NCI-H1436 (cell line): Measurements from ENCODE around the gene ALDH1L1.

Source experiments
- DNase-seq: peaks from one replicate; lab custom pipeline; 2025; lab: John Stamatoyannopoulos, UW

ALDH1L1 gene

DNA sequence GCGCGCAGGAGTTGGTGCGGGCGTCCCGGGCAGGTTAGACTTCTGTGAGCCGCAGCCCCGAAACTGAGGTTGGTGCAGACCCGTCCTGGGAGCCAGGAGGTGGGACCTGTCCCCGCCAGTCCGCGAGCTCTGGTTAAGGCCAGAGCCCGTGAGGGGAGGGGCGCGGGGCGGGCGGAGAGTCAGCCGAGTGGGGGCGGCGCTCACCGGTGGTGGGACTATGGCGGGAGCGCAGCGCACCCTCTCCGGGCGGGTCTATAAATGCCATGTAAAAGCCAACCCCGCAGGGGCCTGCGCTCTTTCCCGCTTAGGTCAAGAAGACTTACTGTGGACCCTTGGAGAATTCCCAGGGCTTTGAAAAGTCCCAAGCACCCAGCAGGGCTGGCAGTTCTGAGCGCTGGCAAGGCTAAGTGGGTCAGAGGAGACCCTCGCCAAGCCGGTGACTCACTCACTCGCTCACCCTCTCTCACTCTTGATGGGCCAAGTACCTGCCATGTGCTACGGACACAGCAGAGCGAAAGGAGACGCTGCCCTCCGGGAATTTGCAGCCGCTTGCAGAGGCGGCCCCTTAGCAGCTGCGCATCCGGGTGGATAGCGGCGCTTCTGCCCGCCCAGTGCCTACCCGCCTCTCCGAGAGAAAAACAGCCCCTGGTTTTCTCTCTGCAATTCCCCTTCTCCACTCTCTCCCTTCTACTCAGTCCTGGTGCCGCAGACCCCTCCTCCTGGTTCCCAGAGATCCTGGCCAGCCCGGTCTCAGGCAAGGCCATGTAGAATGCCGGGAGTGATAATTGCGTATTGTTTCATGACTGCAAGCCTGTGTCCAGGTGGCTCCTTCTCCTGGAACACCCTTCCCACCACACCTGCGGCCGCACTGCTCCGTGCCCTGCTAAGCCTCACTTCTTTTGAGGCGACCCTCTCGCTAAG is at the start of gene ALDH1L1:
Gene ALDH1L1, minus strand, starts transcription at position 110 of the 921 bp plus-strand sequence. CDS start 19,607 bp downstream, outside the sequence.
- no peak for DNase-seq

DNA sequence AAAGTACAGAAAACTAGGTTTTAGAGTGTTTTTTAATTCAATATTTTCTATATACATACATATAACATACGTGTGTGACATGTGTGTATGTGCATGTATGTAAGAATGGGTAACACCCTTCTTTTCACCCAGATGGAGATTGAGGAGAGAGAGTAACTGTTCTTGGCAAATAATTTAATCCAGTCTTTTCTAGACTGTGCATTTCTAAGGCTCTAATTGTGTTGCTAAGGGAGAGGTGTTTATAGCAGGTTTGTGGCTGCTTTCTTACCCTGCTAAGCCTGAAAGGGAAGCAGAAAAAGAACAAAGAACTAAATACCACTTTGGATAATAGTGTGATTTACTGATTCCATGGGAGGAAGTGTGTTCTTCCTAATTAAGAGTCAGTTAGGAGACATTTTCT is 46.0 kb upstream of the ALDH1L1 start:
- DNase-seq, result no peak

DNA sequence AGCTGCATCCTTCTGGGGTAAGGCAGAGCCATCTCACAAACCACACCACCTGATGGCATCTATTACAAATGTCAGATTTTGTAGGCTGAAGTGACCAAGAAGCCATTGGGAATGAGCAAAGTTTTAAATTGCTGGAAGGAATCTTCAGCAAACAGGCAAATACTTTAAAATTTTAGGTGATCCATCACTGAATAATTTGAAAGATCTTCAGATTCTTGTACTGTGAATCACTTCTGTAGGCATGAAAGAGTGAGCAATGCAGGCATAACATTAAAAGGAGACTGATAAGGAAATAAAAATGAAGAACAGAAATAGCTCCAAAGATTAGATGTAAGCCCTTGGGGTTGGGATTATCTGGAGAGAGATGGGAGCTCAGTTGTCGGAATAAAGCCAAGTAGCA is 36.0 kb upstream of the ALDH1L1 start:
- DNase-seq, result no peak

DNA sequence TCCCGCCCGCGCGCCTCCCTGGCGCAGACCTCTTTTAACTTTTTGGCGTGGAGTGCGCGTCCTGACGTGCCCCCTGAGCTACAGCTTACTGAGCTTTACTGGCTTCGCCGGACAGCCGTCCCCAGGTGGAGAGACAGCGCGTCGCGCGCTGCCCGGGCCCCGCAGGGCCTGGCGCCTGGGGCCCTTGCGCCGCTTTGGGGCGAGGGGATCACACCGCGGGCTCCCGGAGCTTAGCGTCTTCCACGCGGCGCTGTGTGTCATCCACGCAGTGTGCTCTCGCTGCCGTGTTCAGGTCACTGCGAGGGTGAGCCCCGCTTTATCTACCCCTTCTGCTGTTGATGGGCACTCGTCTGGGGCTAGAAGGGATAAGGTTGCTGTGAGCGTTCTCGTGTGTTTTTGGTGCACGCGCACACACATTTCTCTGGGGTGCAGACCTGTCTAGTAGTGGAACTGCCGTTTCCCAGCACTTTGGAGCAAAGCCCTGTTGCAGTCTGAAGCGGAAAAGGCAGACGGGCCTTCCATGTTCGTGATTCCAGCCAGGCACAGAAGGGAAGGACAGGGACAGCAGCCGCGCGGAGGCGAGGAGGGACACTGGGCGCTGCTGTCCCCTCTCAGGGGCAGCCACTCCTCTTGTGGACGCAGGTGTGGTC is 33.1 kb upstream of the ALDH1L1 start:
- DNase-seq, result no peak

DNA sequence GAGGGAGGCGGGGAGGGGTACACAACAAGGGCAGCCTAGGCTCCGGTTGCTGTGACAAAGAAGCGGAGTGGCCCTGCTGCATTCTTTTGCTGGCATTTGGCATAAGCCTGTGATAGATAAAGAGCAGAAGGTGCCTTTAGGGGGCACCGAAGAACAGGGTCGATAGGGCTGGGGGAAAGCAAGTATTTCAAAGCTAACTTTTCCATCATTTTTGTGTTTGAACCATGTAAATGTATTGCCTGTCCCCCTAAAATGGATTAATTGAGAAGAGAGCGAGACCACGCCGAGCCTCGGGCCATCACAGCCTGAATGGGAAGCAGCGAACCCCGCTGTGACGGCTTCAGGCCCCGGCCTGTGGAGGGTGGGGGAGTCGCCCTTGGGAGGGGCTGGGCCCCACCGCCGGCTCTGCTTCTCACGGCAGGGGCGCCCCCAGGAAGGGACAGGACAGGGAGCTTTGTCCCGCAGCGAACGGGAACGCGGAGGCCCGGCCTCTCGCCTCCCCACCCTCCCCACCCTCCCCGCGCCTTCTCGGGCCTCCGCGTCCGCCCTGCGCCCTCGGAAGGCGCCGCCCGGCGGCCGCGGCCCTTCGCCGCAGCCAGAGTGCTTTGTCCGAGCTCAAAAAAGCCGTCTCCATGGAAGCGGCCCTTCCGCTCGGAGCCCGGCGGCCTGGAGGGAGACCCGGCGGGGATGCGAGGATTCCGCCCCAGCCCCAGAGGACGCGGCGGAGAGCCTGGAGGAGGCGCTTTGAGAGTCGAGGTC is 32.4 kb upstream of the ALDH1L1 start:
- no peak for DNase-seq

DNA sequence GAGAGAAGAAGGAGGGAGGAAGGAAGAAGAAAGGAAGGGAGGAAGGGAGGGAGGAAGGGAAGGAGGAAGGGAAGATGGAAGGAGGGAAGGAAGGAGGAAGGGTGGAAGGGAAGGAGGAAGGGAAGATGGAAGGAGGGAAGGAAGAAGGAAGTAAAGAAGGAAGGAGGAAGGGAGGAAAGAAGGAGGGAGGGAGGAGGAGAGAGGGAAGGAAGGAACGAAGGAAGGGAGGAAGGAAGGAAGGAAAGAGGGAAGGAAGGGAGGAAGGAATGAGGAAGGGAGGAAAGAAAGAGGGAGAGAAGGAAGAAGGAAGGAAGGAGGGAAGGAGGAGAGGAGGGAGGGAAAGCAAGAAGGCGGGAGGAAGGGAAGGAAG is 31.8 kb upstream of the ALDH1L1 start:
- no peak for DNase-seq

DNA sequence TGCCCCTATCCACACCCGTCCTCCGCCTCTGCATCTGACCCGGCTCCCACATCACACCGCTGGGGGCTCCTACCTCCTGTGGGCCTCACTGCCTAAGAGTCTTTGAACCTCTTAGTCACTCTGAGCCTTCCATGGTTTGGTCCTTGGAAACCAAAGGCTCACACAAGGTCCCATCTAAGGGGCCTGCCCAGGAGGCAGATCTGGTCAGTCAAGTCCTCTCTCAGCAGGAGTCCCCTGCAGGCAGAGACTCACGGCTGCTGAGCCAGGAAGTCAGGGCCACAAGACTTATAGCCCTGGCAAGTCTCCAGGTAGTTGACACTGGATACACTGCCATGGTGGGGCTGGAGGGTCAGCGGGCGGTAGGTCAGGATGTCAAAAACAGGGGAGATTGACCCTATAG is 31.2 kb upstream of the ALDH1L1 start:
- no peak for DNase-seq

DNA sequence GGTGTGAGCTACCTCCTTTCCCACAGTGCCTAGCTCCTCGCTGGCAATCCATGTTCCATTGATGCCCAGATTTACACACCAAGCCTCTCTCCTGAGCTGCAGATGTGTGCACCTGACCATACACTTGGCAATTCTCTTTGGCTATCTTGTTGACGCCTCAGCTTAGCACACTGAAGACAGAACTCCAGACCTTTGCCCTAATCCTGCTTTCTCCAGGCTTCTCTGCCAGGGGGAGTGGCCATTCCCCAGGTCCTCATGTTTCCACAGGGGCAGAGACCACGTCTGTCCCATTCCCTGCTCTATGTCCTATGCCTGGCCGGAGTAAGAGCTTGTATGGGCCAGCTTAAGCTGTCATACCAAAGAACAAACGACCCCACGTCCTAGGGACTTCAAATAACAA is 30.2 kb upstream of the ALDH1L1 start:
- no peak for DNase-seq

DNA sequence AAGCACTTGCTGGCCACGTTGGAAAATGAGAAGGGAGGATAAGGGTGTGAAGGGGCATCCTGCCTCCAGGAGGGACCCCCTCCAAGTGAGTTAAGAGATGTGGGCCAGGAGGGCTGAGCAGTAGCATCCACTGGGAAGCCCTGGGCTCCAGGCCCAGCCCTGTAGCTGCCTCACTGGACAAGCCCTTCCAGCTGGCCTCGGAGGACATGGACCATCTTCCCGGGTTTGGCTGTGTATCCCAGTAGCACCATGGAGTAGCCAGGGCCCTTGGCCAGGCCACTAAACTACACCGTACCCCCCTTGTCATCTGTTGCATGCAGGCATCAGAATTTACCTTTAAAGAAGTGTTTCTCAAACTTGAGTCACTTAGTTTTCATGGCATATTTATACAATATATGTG is 29.4 kb upstream of the ALDH1L1 start:
- no peak for DNase-seq

DNA sequence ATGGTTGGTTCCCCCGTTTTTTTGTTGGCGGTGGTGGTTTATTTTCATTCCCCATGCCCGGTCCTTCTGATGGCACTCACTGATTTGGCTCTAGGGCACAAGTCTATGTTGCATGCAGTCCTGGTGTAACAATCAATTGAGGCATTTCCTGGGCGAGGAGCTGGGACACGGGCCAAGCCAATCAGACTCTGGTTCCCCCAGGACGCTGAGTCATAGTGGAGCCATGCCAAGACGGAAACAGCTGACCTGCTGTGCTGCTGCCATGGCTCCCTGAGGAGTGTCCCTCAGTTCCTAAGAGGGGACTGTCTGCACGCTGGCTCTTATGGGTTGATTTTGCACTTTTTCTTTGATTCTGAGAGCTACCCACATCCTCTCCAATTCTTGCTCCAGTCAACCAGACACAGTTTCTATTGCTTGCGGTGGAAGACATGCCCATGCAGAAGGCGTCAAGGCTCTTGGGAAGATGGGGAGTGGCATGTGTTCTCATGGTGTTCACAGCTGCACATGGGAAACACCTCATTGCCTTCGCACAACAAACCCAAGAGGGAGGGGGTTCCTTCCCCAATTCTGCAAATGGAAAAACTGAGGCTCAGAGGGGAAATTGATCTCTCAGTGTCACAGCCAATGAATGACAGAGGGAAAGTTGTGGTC is 28.3 kb upstream of the ALDH1L1 start:
- peak; percentile 76 for DNase-seq

DNA sequence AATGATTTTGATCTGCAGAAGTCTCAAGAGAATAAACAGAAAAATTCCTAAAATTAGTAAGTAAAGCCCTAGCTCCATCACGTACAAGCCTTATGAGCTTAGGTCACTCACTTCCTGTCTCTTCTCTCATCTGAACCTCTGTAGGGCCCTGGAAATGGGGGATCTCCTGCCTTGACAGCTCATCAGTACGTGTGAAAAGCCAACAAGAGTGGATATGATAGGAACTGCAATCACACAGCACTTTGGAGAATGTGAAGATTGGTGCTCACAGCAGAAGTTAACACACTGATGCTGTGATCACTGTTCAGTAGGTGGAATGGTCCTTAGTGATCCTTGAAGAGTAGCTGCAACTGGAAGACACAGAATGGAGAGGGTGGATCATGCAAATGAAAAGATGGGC is 27.8 kb upstream of the ALDH1L1 start:
- no peak for DNase-seq

DNA sequence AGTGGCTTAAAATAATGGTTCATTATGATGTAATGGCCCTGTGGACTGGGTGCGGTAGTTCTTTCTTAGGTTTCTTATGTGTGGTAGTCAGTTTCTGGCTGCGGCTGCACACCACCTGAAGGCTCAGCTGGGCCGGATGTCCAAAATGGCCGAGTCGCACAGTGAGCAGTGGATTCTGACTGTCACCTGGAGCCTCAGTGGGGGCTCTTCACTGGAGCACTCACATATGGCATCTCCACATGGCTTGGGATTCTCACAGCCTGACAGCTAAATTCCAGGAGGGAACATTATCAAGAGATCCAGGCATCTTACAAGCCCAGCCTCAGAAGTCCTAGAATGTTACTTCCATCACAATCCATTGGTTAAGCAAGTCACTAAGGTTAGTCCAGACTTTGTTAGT is 26.8 kb upstream of the ALDH1L1 start:
- DNase-seq, result no peak

DNA sequence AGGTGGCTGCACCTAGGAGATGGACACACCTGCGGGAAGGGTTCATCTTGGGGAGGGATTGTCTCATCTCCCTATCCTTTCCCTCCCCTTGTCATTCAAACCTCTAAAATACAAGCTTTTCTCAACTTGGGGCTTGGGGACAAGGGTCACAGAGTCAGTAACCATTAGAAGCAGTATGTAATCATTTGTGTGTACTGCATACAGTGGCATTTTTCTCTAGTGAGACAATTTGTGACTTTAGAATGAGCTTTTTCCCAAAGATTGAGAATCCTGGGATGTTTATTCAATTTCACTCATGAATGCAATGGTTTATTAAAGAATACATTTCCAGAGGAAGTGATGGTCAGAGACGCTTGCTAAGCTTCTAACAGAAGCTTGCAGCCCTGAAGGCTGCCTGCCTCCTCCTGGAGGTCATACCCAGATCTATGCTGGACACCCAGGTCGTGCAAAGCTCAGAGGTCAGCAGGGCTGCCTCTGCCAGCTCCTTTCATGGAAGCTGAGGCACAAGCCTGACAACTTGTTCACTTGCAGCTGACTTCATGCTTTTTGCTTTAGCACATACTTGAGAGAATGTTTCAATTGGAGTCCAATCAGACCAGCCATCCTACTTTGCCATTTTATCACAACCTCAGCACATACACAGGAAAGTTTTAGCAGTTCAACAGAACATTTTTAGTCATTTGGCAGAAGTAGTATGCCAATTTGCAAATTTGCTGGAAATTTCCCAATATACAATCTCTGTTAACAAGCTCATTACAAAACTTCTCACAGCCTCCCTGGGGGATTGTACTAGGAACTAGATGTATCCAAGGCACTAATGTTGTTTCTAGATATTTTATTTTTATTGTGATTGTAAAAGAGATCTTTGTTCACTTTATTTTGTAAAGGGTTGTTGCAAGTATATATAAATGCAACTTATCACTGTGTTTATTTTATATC is 25.6 kb upstream of the ALDH1L1 start:
- no peak for DNase-seq

DNA sequence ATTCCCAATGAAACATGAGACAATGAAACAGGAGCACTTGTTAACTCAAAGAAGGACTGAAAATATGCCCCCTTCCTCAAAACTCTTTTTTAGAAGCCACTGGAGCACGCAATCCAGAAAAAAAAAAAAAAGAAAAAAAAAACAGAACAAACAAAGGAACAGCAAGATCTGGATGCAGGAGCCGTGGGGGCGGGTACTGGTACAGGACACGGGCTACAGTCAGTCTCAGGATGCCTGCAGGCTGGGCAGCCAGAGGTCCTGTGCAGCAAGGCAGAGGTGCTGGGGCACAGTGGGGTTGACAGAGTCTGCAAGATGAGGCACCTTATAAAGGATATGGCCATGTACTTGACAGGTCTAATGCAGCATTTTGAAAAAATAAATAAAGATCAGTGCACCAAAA is 22.3 kb upstream of the ALDH1L1 start:
- DNase-seq, result no peak

DNA sequence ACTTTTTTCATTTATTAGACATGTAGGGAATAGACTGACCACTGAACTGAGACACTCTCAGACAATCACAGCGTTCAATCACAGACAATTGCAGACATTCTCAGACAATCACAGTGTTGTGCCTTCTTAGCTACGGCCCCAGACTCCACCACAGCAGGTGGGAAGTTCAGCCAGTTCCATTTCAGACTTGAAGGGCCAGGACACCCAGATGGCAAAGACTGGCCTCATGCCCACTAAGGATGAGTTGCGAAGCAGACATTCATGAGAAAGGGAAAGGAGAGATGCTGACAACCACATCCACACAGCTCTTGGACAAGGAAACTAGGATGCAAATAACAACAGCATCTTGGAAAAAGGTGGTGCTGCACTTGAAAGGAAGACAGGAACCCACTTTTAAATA is 21.9 kb upstream of the ALDH1L1 start:
- DNase-seq, result no peak

DNA sequence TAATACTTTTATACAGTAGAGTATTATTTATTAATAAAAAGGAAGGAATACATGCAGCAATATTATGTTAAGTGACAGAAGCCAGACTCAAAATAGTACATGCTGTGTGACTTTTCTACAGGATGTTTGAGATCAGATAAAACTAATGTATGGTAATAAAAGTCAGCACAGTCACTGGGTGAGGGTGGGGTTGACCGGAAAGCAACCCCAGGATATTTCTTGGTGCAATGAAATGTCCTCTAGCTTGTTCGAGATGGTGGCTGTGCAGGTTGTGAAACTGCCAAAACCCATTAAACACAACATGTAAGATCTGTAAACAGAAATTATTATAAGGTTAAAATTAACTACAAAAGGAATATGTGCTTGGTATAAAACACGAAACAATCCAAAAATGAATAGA is 20.8 kb upstream of the ALDH1L1 start:
- DNase-seq, result no peak

DNA sequence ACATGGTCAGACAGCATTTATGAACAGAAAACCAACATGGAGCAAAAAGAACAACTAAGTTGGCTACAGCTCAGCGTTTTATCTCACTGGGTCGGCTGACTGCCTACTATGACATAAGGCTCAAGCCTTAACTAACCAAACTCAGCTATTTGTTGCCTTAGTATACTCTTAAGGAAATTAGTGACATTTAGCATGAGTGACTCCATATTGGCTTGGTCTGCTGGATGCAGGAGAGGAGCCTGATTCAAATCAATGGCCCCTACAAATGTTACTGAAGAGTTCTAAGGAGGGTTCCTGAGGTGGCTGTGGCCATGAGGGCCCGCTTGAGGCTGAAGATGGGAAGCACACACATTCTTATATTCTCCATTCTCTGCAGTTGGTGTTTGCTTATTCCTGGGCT is 20.1 kb upstream of the ALDH1L1 start:
- DNase-seq, result no peak

DNA sequence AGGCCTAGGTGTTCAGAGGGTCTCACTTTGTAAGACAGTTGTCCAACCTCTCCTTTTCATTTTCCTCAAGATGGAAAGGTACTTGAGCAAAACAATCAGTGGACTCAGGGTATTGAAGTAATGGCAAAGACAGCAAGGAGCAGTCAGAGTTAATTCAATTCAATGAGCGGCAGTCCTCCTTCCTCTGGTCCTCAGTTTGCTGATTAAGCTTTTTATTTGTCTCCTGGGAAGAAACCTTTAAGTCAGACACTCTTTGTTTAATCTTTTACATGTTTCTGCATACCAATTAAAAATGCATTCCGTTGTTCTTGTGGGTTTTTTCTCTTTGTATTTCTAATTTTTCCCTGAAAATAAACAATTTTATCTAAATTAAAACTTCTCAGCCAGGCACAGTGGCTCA is 18.9 kb upstream of the ALDH1L1 start:
- DNase-seq, result no peak

DNA sequence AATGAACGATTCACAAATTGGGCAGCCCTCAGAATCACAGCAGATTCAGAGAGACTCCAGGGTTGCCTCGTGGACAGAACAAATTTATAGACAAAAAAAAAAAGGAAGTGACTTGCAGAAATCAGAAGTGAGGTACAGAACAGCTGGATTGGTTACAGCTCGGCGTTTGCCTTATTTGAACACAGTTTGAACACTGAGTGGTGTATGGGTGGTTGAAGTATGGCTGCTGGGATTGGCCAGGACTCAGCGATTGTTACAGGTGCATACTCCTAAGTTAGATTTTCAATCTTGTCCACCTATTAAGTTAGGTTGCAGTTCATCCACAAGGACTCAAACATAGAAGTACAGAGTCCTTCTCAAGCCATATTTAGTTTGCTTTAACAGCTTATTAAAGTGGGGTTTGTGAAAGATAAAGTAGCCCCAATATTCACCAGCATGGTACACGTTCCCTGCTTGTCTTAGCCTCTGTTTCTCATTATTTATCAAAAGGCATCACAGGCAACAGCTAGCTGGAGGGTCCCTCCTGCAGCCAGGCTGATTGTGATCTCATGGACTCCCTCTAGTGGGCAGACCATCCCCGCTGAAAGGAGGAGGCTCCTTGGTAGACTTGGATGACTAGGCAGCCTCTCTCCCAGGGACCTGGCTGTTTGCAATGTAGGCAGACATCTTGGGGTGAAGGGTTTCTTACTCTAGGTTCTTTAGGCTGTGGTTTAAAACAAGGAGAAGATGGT is 17.6 kb upstream of the ALDH1L1 start:
- peak; percentile 24 for DNase-seq

DNA sequence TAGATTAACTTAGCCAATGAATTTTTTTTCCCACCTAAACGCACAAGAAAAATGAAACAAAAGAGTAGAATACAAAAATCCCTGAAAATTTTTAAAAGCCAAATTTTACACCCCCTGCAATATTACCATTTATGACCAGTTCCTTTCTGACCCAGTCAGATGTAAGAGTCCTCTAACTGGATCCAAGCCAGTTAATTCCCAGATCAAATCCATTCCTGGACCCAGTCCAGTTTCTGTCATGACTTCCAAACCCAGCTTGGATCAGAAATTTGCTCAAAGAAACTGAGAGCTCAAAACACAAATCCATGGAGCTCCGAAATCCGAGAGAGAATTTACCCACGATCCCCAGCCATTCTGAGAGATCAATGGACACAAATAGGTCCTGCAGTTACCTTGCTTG is 17.0 kb upstream of the ALDH1L1 start:
- DNase-seq, result no peak
